Endothelial cell of umbilical vein (primary cell): Measurements from ENCODE around the gene ANKUB1. TPM values are rescaled to one million over a fixed set of nuclear protein-coding genes. Genes with fewer than 3 reads are reported as not detected.
"Not testable (repeated sequence)": the region's sequence is repeated elsewhere in the genome, so short reads cannot be mapped to it uniquely, and the experiment has no call there.

Source experiments
- BruUV-seq: library from RNA; stranded (reverse); fragments of 400-500 nt; replicated peaks from 2 replicates; lab custom pipeline; 2021; lab: Mats Ljungman, UMichigan
- CTCF ChIA-PET: fragments of 300-600, 350-600 bp; sonication (Branson Sonifier 250); formaldehyde crosslinking; loops from one replicate; lab custom pipeline; 2021; ENCODE audit warnings: antibody characterized with exemption, inconsistent platforms; lab: Charles Lee
- POLR2A ChIA-PET: fragments of 300-600, 350-600 bp; sonication (Branson Sonifier 250); formaldehyde crosslinking; loops from one replicate; lab custom pipeline; 2021; ENCODE audit warnings: antibody characterized with exemption, inconsistent platforms; lab: Charles Lee
- DNase-seq: peaks from one replicate; pipeline ENCODE4 v3.0.0-alpha.2; 2011; ENCODE audit warnings: low read depth, low spot score
- FAIRE-seq: peaks from 2 replicates; lab custom pipeline; 2011; peaks lifted over from hg19 to GRCh38; lab: Jason Lieb, UNC
- H2AFZ ChIP-seq: 2 replicates; pipeline ENCODE4 v1.6.0; 2012; ENCODE audit warnings: low read depth, low read length, control low read depth, inconsistent platforms
- H3K27ac ChIP-seq: 2 replicates; pipeline ENCODE4 v1.5.1; 2011; ENCODE audit warnings: low read depth, mild to moderate bottlenecking, control low read depth, low read length, moderate library complexity; ENCODE audit not compliant: insufficient read depth
- H3K27me3 ChIP-seq, 2 experiments: 2 replicates each; pipeline versions ENCODE4 v1.6.0 to v1.6.1; 2011; ENCODE audit warnings: low read length in 2 of 2, mixed read lengths in 1 of 2; ENCODE audit not compliant: control insufficient read depth in 2 of 2, insufficient read depth in 2 of 2
- H3K36me3 ChIP-seq, 2 experiments: 2 replicates in 1 of 2; 3 replicates in 1 of 2; pipeline ENCODE4 v1.5.1; 2011; ENCODE audit warnings: low read length in 2 of 2, mild to moderate bottlenecking in 1 of 2, moderate library complexity in 1 of 2; ENCODE audit not compliant: control insufficient read depth in 2 of 2, insufficient read depth in 2 of 2; ENCODE audit errors: extremely low read depth in 1 of 2
- H3K4me1 ChIP-seq: 3 replicates; pipeline ENCODE4 v1.5.1; 2011; ENCODE audit warnings: mild to moderate bottlenecking, low read length; ENCODE audit not compliant: control insufficient read depth, insufficient read depth; ENCODE audit errors: extremely low read depth
- H3K4me2 ChIP-seq: 2 replicates; pipeline ENCODE4 v1.6.1; 2011; ENCODE audit warnings: low read length, control low read depth, mixed read lengths; ENCODE audit not compliant: insufficient read depth
- H3K4me3 ChIP-seq, 3 experiments: fragments of 200-600 bp in 1 of 3; sonication (generic), shearing (Covaris generic) in 1 of 3; replicated peaks in 1 of 3; 2 replicates each; pipeline ENCODE4 v1.5.1; 2011 to 2016; ENCODE audit warnings: control low read depth in 3 of 3, low read length in 3 of 3, mild to moderate bottlenecking in 2 of 3, inconsistent platforms in 1 of 3, low read depth in 1 of 3, moderate library complexity in 1 of 3; ENCODE audit not compliant: insufficient read depth in 1 of 3
- H3K79me2 ChIP-seq: 2 replicates; pipeline ENCODE4 v1.6.0; 2012; ENCODE audit warnings: low read length, inconsistent platforms; ENCODE audit not compliant: control insufficient read depth, insufficient read depth
- H3K9ac ChIP-seq: replicated peaks from 2 replicates; pipeline ENCODE3; 2011; ENCODE audit warnings: low read length, control low read depth; ENCODE audit not compliant: insufficient read depth; ENCODE audit errors: extremely low read depth
- H3K9me1 ChIP-seq: replicated peaks from 3 replicates; pipeline ENCODE4 v1.6.0; 2011; ENCODE audit warnings: mild to moderate bottlenecking, low read length; ENCODE audit not compliant: control insufficient read depth, insufficient read depth; ENCODE audit errors: extremely low read depth
- H3K9me3 ChIP-seq: replicated peaks from 2 replicates; pipeline ENCODE4 v1.5.1; 2012; ENCODE audit warnings: low read length, inconsistent platforms; ENCODE audit not compliant: control insufficient read depth, insufficient read depth
- H4K20me1 ChIP-seq: replicated peaks from 2 replicates; pipeline ENCODE3; 2011; ENCODE audit warnings: mild to moderate bottlenecking, low read length; ENCODE audit not compliant: control insufficient read depth, insufficient read depth; ENCODE audit errors: extremely low read depth
- CTCF ChIP-seq, 2 donors: IDR thresholded peaks; 1 replicate in 1 of 2; 2 replicates in 1 of 2; pipeline ENCODE4 v1.5.1; 2011; ENCODE audit warnings: low read length in 2 of 2, mild to moderate bottlenecking in 2 of 2, moderate library complexity in 2 of 2, control low read depth in 1 of 2, inconsistent platforms in 1 of 2, low read depth in 1 of 2; ENCODE audit not compliant: insufficient read depth in 1 of 2; ENCODE audit errors: extremely low read depth in 1 of 2
- EZH2 ChIP-seq: IDR thresholded peaks from 2 replicates; pipeline ENCODE4 v1.6.1; 2012; ENCODE audit warnings: borderline replicate concordance, low read depth, mild to moderate bottlenecking, moderate library complexity, low read length, inconsistent platforms; ENCODE audit not compliant: severe bottlenecking
- FOS ChIP-seq: IDR thresholded peaks from 2 replicates; pipeline ENCODE4 v1.6.1; 2011; ENCODE audit warnings: mild to moderate bottlenecking, low read length, moderate library complexity, borderline replicate concordance; ENCODE audit not compliant: insufficient read depth
- GATA2 ChIP-seq: IDR thresholded peaks from 2 replicates; pipeline ENCODE4 v1.7.0; 2011; ENCODE audit warnings: low read depth, mild to moderate bottlenecking, moderate library complexity, mixed read lengths, low read length; ENCODE audit not compliant: insufficient read length, insufficient read depth
- JUN ChIP-seq: IDR thresholded peaks from 2 replicates; pipeline ENCODE4 v1.6.1; 2011; ENCODE audit warnings: borderline replicate concordance, low read depth; ENCODE audit not compliant: insufficient read length, insufficient read depth
- MYC ChIP-seq: IDR thresholded peaks from one replicate; pipeline ENCODE4 v1.6.1; 2011; ENCODE audit warnings: mild to moderate bottlenecking, low read depth, low read length
- POLR2A ChIP-seq: IDR thresholded peaks from 2 replicates; pipeline ENCODE4 v1.6.1; 2012; ENCODE audit warnings: low read depth, mild to moderate bottlenecking, control low read depth, low read length
- POLR2AphosphoS5 ChIP-seq: IDR thresholded peaks from 2 replicates; pipeline ENCODE4 v1.6.1; 2012; ENCODE audit warnings: low read depth, mild to moderate bottlenecking, control low read depth, low read length, moderate library complexity; ENCODE audit not compliant: insufficient read depth
- dilution Hi-C: fragments of 300-500 bp; cut with MboI; formaldehyde crosslinking; loops from one replicate; pipeline ENCODE4 v1.15.0; 2019; ENCODE audit warnings: low sequenced_read_pairs; ENCODE audit not compliant: extremely low pct_ligation_motif_present
- intact Hi-C: fragments of 100-400 bp; cut with micrococcal nuclease; formaldehyde crosslinking; loops from one replicate; pipeline ENCODE4 v1.10.0; 2022
- polyA plus RNA-seq, 4 experiments: library from polyadenylated mRNA; depleted of rRNA in 3 of 4; stranded (reverse) in 3 of 4; unstranded in 1 of 4; fragments of >200 nt; gene quantifications; 2 replicates each; pipeline versions ENCODE4 v1.2.1 to v1.2.3, GENCODE V29; 2011 to 2012; ENCODE audit warnings: missing spikeins in 1 of 4
- total RNA-seq: library from RNA; stranded (reverse); gene quantifications from 2 replicates; pipeline ENCODE4 v1.2.3, GENCODE V29; 2021
- TF ChIP-seq, protein P1 (sequence below): IDR thresholded peaks from 2 replicates; pipeline ENCODE4 v1.6.1; 2011; ENCODE audit not compliant: insufficient read depth, insufficient read length

Gene ANKUB1
- total and polyA plus RNA-seq, 2 donors (not counting 3 experiments of a cell fraction or from before 2014, with no cell fraction given), result not detected

GRCh38 chr3:149839896-149840295 is 47.5 kb upstream of the ANKUB1 start:
- dilution Hi-C loops, result no loop called here
- Histone ChIP-seq H3K36me3 (no peaks in the 10 kb centered on the region), H2AFZ (no peak overlapping the region), H3K27me3 (no peaks in the 10 kb centered on the region), H3K79me2 (peaks cover 2% of the 10 kb centered on the region), H4K20me1 (no peaks in the 10 kb centered on the region), H3K9me3 (no peaks in the 10 kb centered on the region), H3K9ac (no peak overlapping the region), H3K4me1 (no peaks in the 10 kb centered on the region), H3K4me2 (no peak overlapping the region), H3K9me1 (no peaks in the 10 kb centered on the region), H3K4me3 (no peak overlapping the region), H3K27ac (no peak overlapping the region)
- intact Hi-C loops, result no loop called here
- DNase-seq (no peak), FAIRE-seq (no peak)
- TF ChIP-seq JUN, result no peak
- TF ChIP-seq FOS, result no peak
- TF ChIP-seq, protein P1, sequence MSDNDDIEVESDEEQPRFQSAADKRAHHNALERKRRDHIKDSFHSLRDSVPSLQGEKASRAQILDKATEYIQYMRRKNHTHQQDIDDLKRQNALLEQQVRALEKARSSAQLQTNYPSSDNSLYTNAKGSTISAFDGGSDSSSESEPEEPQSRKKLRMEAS, result no peak
- no peak for TF ChIP-seq CTCF (IDR thresholded peaks at IDR 0.05; ENCODE audit: extremely low read depth in 1 of 2, insufficient read depth in 1 of 2, low read depth in 1 of 2, low read length in 2 of 2)
- TF ChIP-seq POLR2AphosphoS5, result no peak
- no peak for TF ChIP-seq GATA2
- TF ChIP-seq POLR2A, result no peak
- TF ChIP-seq MYC, result no peak
- no peak for TF ChIP-seq EZH2
- BruUV-seq, result no TSS peak
- POLR2A ChIA-PET, result no interaction called here
- CTCF ChIA-PET, result interaction anchor here (0.9 kb wide), 1 partner anchor 39 kb away, joined by 3 read pairs; no protein-coding TSS in a partner anchor

- H3K79me2 ChIP-seq, dilution Hi-C loops: not testable (repeated sequence)
These were observed 47.1 kb upstream of the ANKUB1 start for GRCh38 chr3:149839469-149839868.

DNA sequence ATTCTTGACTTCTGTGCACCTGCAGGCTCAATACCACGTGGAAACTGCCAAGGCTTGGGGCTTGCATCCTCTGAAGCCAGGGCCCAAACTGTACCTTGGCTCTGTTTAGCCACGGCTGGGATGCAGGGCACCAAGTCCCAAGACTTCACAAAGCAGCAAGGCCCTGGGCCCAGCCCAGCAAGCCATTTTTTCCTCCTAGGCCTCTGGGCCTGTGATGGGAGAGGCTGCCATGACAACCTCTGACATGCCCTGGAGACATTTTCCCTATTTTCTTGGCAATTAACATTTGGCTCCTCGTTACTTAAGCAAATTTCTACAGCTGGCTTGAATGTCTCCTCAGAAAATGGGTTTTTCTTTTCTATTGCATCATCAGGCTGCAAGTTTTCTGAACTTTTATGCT is 46.1 kb upstream of the ANKUB1 start:
- H3K9me3 ChIP-seq, H3K79me2 ChIP-seq, H3K27ac ChIP-seq, H3K27me3 ChIP-seq, POLR2A ChIA-PET, BruUV-seq, H3K9me1 ChIP-seq, FAIRE-seq, H4K20me1 ChIP-seq, CTCF ChIA-PET, dilution Hi-C loops, H3K9ac ChIP-seq, intact Hi-C loops, H3K36me3 ChIP-seq, H3K4me3 ChIP-seq, H3K4me2 ChIP-seq, H3K4me1 ChIP-seq, H2AFZ ChIP-seq, DNase-seq: not testable (repeated sequence)

More at GRCh38 chr3:149839469-149839868, 47.1 kb upstream of the ANKUB1 start:
- H3K4me3 ChIP-seq, H2AFZ ChIP-seq, DNase-seq, H3K9me1 ChIP-seq, H3K4me2 ChIP-seq, POLR2A ChIA-PET, H3K9me3 ChIP-seq, H3K27ac ChIP-seq, H3K27me3 ChIP-seq, H3K9ac ChIP-seq, intact Hi-C loops, H3K36me3 ChIP-seq, H4K20me1 ChIP-seq, CTCF ChIA-PET, H3K4me1 ChIP-seq, BruUV-seq, FAIRE-seq: not testable (repeated sequence)
